ENCODE data around the gene DENND4B. TPM values are rescaled to one million over a fixed set of nuclear protein-coding genes. Genes with fewer than 3 reads are reported as not detected.

DENND4B gene
- total and polyA plus RNA-seq, 9 of the 15 experiments (the other 6 are each of a cell fraction or from before 2014, with no cell fraction given), result 9.5 to 80.5 (median 23.1) TPM

- TF ChIP-seq SAFB (IDR thresholded peaks at IDR 0.05; ENCODE audit: borderline replicate concordance, low read depth, low read length) (no peak), BCOR (IDR thresholded peaks at IDR 0.05) (no peak), ZZZ3 (IDR thresholded peaks at IDR 0.05) (no peak), OTX1 (CRISPR knock-in tag; IDR thresholded peaks at IDR 0.05) (no peak), ZNF121 (CRISPR knock-in tag; conservative IDR thresholded peaks at IDR 0.05) (no peak), SMARCC2 (IDR thresholded peaks at IDR 0.05; ENCODE audit: low read depth) (no peak), HDAC8 (tag; IDR thresholded peaks at IDR 0.05) (no peak), BCLAF1 (IDR thresholded peaks at IDR 0.05; ENCODE audit: borderline replicate concordance in 1 of 2, control insufficient read depth in 1 of 2, low read depth in 2 of 2, low read length in 1 of 2) (no peak), E2F8 (IDR thresholded peaks at IDR 0.05; ENCODE audit: low read depth, partially characterized antibody) (peak; percentile 29), ZC3H4 (CRISPR knock-in tag; IDR thresholded peaks at IDR 0.05; ENCODE audit: borderline replicate concordance) (no peak), MXD1 (CRISPR knock-in tag; IDR thresholded peaks at IDR 0.05; ENCODE audit: borderline replicate concordance, poor library complexity, severe bottlenecking) (no peak), TFAP4 (CRISPR knock-in tag; IDR thresholded peaks at IDR 0.05; ENCODE audit: borderline replicate concordance) (peak; percentile 14; the same call in 1 of the 2 replicates), MITF (IDR thresholded peaks at IDR 0.05) (no peak), ZNF551 (CRISPR knock-in tag; IDR thresholded peaks at IDR 0.05) (no peak), ZBTB17 (CRISPR knock-in tag; IDR thresholded peaks at IDR 0.05) (no peak), ETS2 (tag; IDR thresholded peaks at IDR 0.05; ENCODE audit: borderline replicate concordance, poor library complexity, severe bottlenecking) (no peak)
Measured at GRCh38 chr1:153944005-153944826, 2.3 kb downstream of the DENND4B start (continued).

Measured in K562 (cell line).